Activated CD8-positive, alpha-beta memory T cell treated with anti-CD3 and anti-CD28 coated beads for 1 hour (primary cell): ENCODE results near the gene FRMD1.

Experiments used
- DNase-seq, 2 donors: peaks; one replicate each; pipeline ENCODE4 v3.0.0-alpha.2; 2020; ENCODE audit warnings: low read depth in 1 of 2; ENCODE audit errors: extremely low read depth in 1 of 2

Gene FRMD1

DNA sequence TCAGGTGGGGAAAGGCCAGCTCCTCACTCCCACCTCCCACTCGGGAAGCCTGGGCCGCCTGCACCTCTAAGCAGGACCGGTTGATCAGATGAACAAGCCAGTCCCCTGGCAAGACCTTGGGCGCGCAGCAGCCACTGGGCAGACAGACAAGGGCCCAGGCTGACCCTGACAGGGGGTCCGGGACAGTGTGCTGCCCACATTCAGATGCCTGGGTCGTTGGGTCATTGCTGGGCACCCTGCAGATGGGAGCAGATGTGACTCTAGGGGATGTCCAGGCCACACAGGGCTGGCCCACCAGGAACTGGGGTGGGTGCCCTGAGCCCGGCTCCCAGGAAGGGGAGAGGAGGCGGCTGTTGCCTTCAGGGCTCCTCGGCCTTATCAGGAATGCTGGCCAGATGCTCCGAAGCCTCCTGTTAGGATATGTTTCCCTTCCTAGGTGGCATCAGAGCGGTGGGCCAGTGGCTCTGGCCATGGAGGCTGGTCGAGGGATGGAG is 17.3 kb upstream of the FRMD1 start:
- no peak for DNase-seq

- DNase-seq: no peak
These were observed 16.8 kb upstream of the FRMD1 start for GRCh38 chr6:168095716-168096250.

DNA sequence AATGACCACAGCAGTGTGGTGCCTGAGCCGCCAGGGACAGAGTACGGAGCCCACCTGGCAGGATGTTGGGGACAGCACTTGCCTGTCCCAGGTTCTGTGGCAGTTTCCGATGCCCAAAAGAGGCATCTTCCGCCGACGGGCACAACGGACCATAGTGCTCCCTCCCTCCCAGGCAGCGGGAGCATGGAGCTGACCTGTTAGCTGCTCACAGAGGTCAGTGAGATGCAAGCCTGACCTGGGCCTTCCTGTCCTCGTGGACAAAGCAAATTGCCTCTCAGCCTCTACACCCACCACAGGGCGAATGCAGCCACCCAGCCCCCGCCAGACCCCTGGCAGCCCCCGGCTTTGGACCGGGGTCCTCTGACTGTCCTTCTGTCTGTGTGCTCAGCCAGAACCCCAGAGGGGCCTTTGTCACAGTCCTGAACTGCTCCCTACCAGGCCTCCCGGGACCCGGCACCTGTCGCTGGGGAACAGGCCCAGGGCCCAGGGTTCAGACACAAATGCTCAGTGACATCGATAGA is 16.2 kb upstream of the FRMD1 start:
- DNase-seq: no peak

- no peak for DNase-seq
These were observed 14.6 kb upstream of the FRMD1 start for GRCh38 chr6:168093634-168094033.

DNA sequence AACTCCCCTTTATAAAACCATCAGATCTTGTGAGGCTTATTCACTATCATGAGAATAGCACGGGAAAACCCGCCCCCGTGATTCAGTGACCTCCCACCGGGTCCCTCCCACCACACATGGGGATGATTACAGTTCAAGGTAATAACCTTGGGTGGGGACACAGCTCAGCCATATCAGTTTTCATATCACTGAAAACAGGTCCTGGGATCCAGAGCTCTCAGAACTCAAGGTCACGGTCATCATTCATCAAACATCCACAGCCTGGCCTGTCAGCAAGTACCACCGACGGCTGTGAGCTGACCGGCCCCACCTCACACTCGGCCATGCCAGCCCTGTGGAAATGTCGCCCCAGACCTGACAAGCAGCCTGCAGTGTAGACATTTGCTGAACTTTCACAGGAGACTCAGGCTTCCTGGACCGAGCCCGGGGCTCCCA is 14.1 kb upstream of the FRMD1 start:
- no peak for DNase-seq

DNA sequence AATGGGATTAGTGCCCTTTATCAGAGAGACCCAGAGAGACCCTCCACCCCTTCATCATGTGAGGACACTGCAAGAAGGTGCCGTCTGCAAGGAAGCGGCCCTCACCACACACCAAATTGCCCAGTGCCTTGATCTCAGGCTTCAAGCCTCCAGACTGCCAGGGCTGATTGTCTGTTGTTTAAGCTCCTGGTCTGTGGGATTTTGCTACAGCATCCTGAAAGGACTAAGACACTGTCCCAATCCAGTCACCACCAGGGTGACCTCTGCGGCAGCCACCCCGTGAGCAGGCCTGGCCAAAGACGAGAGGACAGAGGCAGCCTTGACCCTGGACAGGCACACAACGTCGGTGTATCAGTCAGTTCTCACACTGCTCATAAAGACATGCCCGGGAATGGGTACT is 13.5 kb upstream of the FRMD1 start:
- no peak for DNase-seq

- no peak for DNase-seq
These were observed 12.6 kb upstream of the FRMD1 start for GRCh38 chr6:168091381-168092264.

- no peak for DNase-seq
These were observed 11.7 kb upstream of the FRMD1 start for GRCh38 chr6:168090706-168091105.

DNA sequence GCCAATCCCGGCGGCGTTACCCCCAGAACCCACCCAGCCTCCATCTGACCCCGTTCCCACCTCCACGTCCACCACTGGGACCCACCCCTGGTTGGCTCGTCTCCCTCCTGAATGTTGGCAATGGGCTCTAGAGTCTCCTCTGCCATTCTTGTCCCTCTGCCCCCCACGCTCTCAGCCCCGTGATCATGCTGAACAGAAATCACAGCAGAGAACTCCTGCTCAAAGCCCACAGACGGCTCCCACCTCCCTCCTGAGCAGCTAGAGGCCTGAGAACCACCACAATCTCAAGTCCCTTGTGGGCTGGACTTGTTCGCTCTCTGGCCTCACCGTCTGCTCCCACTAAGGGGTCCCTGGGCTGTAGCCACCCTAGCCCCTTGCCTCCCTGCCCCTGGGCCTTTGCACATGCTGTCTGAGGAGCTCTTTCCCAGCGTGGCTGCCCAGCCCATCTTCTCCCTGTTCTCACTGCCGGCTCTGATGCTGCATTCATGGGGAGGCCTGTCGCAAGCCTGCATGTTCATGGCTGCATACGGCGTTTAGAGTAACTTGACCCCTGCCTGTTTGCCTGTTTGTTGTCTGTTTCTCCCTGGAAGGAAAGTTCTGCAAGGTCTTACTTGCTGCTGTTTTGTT is 11.2 kb upstream of the FRMD1 start:
- no peak for DNase-seq

GRCh38 chr6:168089186-168090063 is 10.4 kb upstream of the FRMD1 start:
- DNase-seq: no peak

DNA sequence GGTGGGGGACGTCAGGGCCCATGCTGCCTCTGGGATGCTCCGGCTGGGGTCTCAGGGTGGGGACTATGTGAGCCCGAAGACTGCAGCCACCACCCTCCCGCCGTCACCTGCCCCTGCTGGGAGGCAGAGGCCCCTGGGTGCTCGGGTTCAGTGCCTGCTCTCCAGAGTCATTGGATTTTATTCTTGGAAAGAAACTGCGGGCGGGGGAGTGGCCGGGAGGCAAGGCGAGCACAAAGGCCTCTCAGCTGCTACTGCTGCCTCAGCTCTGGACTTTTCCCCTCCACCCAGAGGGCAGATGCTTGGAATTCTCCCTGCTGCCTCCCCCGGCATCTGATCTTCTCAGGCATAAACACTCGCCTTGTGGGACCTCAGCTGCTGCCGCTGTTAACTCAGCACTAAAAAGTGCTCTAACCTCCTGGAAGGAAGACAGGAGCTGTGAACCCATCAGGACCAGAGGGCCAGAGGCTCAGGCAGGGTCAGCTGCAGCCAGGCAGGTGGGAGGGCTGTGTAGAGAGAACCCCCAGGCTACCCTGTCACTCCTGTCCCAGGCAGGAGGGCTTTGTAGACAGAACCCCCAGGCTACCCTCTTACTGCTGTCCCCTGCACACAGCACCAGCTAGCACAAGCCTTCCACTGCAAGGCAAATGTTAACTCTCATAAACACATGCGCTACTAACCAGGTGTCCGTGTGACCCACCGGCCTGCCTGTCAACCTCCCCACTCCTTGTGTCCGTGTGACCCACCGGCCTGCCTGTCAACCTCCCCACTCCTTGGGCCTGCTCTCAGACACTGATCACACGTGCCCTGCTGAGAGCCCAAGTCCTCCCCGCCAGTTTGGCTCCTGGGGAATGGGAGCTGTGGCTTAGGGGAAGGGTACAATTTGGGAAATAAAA is 9.4 kb upstream of the FRMD1 start:
- DNase-seq: no peak

DNA sequence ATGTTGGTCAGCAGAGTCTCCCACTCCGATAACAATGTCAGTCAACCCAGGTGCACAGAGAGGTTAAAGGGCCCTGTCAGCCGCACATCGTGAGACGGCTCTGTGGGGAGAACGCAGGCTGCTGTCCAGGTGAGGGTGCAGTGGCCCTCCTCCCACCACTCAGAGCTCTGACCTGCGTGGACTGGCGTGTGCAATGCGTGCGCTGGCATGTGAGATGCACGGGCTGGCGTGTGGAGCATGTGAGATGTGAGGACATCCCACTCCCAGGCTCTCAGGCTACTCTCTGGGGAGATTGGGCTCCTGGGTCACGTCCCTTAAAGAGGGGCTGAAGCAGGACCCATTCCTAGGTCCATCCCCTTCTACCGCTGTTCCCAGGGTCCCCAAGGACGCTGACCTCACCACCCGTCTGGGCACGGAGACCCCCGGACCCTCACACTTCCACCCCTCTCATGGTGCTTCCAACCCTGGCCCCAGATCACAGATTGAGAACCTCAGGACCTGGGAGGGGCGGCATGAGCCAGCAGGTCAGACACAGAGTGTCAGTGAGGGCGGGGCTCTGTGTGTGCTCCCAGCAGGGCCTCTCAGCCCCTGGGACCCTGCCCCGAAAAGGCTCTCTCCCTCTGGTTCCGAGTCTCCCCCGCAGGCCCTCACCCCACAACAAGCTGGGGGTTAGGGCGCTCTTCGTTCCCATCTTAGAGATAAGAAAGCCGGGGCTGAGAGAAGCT is 8.6 kb upstream of the FRMD1 start:
- DNase-seq: no peak

- DNase-seq: no peak
These were observed 7.6 kb upstream of the FRMD1 start for GRCh38 chr6:168086616-168087015.

GRCh38 chr6:168086066-168086465 is 7.1 kb upstream of the FRMD1 start:
- DNase-seq: no peak

DNA sequence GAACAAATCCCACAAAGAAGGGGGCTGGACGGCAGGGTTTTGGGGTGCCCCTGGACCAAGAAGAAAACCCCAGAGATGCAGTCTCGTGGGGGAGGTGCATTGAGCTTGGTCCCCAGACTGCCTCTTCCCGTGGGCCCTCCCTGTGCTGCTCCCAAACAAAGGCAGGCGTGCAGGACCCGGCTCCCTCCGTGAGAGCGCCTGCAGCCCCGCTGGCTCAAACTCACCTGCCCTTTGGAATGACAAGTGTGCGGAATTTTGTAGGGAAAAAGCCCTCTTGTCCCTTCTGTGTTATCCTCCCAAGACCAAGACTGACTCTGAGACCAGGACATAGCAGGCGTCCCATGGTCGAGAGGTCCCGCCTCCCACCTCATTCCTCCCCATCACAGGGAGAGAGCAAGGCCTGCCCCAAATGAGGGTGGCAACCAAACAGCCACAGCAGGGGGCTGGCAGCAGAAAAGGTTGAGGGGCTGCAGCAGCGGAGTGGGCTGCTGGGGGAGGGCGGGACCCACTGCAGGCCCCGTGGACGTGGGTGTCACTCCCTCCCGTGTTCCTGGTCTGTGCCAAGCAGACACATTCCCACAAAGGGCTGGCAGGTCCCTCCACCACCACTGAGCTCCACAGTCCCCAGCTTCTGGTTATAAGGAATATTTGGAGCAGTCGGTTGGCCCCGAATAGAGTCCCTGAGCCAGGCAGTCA is 5.6 kb upstream of the FRMD1 start:
- DNase-seq: no peak

DNA sequence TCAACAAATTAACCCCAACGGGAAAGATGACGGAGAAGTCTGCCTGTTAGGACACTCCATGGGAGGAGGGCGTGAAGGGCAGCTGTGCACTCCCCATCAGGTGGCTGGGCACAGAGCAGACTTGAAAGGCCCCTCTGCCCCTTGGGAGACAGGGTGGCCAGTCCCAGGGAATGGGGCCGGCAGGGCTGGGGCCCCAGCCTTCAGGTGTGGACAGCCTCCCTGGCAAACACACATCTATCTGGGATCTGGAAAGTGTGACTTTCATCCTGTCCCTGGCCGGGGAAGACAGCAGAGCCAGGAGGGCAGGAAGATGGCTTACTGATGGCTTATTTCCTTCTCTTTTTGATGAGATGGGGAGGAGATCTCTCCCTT is 4.5 kb upstream of the FRMD1 start:
- DNase-seq: no peak

DNA sequence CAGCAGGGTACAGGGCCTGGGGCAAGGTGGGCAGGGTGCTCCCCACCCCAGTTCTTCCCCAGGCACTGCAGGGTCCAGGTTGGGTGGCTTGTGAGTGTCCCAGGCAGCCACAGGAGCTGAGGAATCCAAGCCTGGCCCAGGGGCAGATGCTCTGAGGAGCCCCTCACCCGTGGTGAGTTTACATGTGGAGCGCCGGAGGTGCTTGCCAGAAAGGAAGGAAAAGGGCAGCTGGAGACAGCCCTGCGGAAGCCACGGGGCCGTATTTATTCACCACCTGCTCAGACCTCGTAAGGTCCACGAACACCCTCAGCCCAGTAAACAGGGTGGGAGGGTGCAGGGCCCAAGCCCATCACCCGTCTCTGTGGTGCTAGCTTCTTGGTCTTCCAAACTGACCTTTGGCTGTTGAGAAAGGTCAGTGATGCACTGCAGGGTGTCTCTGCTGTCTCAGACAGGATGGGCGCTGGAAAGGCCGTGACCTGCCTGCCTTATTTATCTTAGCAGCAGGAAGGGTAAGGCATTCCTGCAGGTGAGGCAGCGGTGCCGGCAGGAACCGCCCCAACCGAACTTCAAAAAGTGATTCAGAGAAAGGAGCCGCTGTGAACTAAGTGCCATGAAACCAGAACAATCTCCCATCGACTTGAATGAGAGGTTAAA is 4.0 kb upstream of the FRMD1 start:
- DNase-seq: no peak
